IPS-18a (cell line): ENCODE results near the gene BBS1.
"Not testable (repeated sequence)": the region's sequence is repeated elsewhere in the genome, so short reads cannot be mapped to it uniquely, and the experiment has no call there.

ENCODE experiments used
- H3K27ac ChIP-seq: one replicate; pipeline ENCODE4 v1.5.1; 2013; ENCODE audit warnings: low read length
- H3K27me3 ChIP-seq: one replicate; pipeline ENCODE4 v1.6.1; 2013; ENCODE audit warnings: mild to moderate bottlenecking, low read length; ENCODE audit not compliant: control insufficient read depth, insufficient read depth
- H3K36me3 ChIP-seq: one replicate; pipeline ENCODE4 v1.6.1; 2013; ENCODE audit warnings: low read depth, low read length; ENCODE audit not compliant: control insufficient read depth
- H3K4me1 ChIP-seq: one replicate; pipeline ENCODE4 v1.6.1; 2013; ENCODE audit warnings: low read depth, low read length; ENCODE audit not compliant: control insufficient read depth
- H3K4me3 ChIP-seq: one replicate; pipeline ENCODE4 v1.5.1; 2013; ENCODE audit warnings: low read length
- H3K9ac ChIP-seq: one replicate; pipeline ENCODE4 v1.6.1; 2013; ENCODE audit warnings: mild to moderate bottlenecking, low read length, moderate library complexity
- H3K9me3 ChIP-seq: one replicate; pipeline ENCODE4 v1.6.1; 2013; ENCODE audit warnings: low read depth, low read length; ENCODE audit not compliant: control insufficient read depth

BBS1 gene

DNA sequence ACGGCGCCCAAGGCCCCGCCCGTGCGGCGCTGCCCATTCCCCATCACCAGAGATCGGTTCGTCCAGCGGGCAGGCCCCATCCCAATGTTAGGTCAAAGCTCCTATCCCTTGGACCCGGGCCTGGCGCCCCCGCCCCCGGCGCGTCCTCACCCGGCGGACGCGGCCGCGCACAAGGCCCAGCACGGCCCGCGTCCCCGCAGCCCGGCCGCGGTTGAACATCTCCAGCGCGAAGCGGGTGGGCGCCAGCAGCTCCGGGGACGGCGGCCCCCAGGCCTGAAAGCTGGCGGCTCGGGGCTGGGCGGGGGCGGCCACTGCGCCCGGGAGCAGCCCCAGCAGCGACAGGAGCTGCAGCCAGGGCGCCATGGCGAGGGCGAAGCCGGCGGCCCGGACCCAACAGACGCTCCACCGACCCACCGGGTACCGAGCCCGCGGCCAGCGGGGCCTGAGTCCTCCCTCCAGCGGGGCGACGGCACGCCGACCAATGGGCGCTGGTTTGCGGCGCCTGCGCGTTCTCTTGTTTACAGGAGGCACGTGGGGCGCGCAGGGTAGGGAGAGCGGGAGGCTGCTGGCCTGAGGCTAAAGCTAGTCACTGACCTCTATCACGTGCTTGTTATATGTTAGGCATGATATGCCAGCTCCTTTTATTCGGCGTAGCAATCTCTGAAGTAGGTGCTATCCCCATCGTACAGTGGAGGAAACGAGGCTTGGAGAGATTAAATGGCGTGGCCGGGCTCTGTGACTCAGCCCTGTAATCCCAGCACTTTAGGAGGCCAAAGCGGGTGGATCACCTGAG, 57.9 kb downstream of the BBS1 start, which contains the start of gene CTSF:
Gene CTSF (minus strand): TSS at position 483 of the 793 bp plus-strand sequence. CDS start 120 bp downstream, at position 363.
- Histone ChIP-seq H3K9me3 (no peaks in the 10 kb centered on the region), H3K27me3 (no peaks in the 10 kb centered on the region), H3K9ac (no peak within 1 kb of the TSS), H3K4me3 (no peak within 1 kb of the TSS), H3K36me3 (peaks cover under 1% of the 10 kb centered on the region), H3K27ac (peak within 1 kb of the TSS; percentile 22), H3K4me1 (peaks cover 25% of the 10 kb centered on the region)

GRCh38 chr11:66569076-66569475, 58.6 kb downstream of the BBS1 start:
- Histone ChIP-seq H3K27me3 (no peaks in the 10 kb centered on the region), H3K4me1 (peaks cover 25% of the 10 kb centered on the region), H3K4me3 (no peak overlapping the region), H3K9ac (no peak overlapping the region), H3K36me3 (no peaks in the 10 kb centered on the region), H3K9me3 (no peaks in the 10 kb centered on the region), H3K27ac (peak overlapping the region; percentile 22)

DNA sequence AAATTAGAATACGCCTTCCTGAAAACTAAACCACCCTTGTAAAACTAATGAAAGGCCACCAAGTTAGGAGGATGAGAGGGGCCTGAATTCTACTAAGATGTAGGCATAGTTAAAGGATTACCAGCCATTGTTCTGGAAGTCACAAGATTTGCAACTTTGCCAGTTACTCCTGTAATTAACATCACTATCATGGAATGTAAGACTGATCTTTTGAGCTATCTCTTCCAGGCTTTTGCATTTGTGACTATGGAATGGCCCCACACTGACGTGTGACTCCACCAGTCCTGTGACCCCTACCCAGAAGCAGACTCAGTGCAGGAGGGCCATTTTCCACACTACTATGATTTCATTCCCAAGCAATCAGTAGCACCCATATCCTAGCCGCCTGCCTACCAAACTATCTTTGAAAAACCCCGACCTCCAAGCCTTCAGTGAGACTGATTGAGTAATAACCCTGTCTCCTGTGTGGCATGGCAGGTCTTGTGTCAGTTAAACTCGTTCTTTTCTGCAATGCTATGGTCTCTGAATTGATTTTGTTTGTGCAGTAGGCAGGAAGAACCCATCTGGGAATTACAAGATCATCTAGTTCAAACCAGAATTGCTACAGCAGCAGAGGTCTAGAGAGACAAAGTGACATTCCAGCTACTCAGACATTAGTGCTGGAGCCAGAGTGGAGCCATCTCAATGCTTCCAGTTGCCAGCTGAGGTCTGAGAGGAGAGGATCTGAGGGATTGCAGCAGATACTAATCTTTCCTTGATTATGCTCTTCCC, 59.8 kb downstream of the BBS1 start:
- Histone ChIP-seq H3K27ac (peak overlapping the region; percentile 50), H3K4me1 (peaks cover 25% of the 10 kb centered on the region), H3K9ac (no peak overlapping the region), H3K9me3 (no peaks in the 10 kb centered on the region), H3K36me3 (no peaks in the 10 kb centered on the region), H3K4me3 (peak overlapping the region; percentile 4), H3K27me3 (no peaks in the 10 kb centered on the region)

GRCh38 chr11:66570850-66571180, 60.4 kb downstream of the BBS1 start:
- Histone ChIP-seq H3K4me1 (peaks cover 25% of the 10 kb centered on the region), H3K27ac (peak overlapping the region; percentile 50)

GRCh38 chr11:66579017-66579606, 68.7 kb downstream of the BBS1 start:
- Histone ChIP-seq H3K4me1 (no peaks in the 10 kb centered on the region), H3K36me3 (peaks cover 42% of the 10 kb centered on the region), H3K9me3 (peaks cover 5% of the 10 kb centered on the region), H3K27me3 (no peaks in the 10 kb centered on the region), H3K9ac (no peak overlapping the region), H3K27ac (no peak overlapping the region), H3K4me3 (no peak overlapping the region)

More at GRCh38 chr11:66570850-66571180, 60.4 kb downstream of the BBS1 start:
- no peaks in the 10 kb centered on the region for H3K9me3 ChIP-seq
- H3K4me3 ChIP-seq, result peak overlapping the region; percentile 21
- no peak overlapping the region for H3K9ac ChIP-seq
- H3K36me3 ChIP-seq, result no peaks in the 10 kb centered on the region
- no peaks in the 10 kb centered on the region for H3K27me3 ChIP-seq

GRCh38 chr11:66580803-66581202, 70.4 kb downstream of the BBS1 start:
- H3K9ac ChIP-seq, result no peak overlapping the region
- no peaks in the 10 kb centered on the region for H3K27me3 ChIP-seq
- H3K4me1 ChIP-seq, result no peaks in the 10 kb centered on the region
- no peak overlapping the region for H3K4me3 ChIP-seq
- H3K9me3 ChIP-seq, result peaks cover 5% of the 10 kb centered on the region
- peaks cover 42% of the 10 kb centered on the region for H3K36me3 ChIP-seq
- no peak overlapping the region for H3K27ac ChIP-seq

DNA sequence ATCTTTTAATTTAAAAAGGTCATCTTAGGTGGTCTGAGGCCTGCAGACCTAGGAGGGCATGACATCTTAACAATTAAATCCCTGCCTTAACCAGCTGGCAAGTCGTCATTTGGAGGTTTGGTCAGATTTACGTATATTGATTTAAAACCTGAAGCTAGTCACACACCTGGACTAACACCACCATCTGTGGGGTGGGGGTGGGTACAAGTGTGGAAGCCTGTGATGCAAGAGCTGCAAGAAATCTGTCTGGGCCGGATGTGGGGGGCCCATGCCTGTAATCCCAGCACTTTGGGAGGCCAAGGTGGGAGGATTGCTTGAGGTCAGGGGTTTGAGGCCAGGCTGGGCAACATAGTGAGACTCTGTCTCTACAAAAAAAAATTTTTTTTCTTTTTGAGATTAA, 70.8 kb downstream of the BBS1 start:
- H3K36me3 ChIP-seq, result peaks cover 42% of the 10 kb centered on the region
- H3K9ac ChIP-seq, result no peak overlapping the region
- peaks cover 5% of the 10 kb centered on the region for H3K9me3 ChIP-seq
- H3K27ac ChIP-seq, result no peak overlapping the region
- no peaks in the 10 kb centered on the region for H3K27me3 ChIP-seq
- H3K4me1 ChIP-seq, result no peaks in the 10 kb centered on the region
- H3K4me3 ChIP-seq, result no peak overlapping the region

DNA sequence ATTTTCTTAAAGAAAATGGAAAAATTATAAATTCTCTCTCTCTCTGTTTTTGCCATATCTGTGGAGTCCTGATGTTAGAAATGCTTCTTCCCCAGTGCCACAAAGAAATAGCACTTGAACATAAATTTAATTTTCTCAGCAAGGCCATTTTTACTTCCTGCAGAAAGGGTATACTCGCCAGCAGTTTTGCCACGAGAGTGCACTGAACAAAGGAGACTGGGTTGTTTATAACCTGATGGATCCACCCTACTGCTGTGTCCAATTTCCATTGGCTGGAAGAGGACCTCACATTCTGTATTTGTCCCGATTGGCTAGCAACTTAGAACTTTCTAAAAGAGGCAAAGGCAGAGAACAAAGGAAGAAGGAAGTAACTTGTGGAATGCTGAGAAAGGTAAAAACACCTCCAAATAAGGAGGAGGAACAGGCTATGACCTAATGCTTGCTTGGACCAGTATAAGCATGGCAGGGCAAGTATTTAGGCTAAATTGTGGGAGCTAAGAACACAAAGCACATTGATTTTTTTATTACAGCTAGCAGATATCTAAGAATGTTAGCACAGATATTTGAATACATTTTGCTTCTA, 72.2 kb downstream of the BBS1 start:
- not testable (repeated sequence) for H3K4me3 ChIP-seq, H3K27ac ChIP-seq, H3K4me1 ChIP-seq, H3K9ac ChIP-seq, H3K27me3 ChIP-seq, H3K9me3 ChIP-seq
- peaks cover 39% of the 10 kb centered on the region for H3K36me3 ChIP-seq
